K562 (cell line): Measurements from ENCODE around the gene TCAP. TPM values are rescaled to one million over a fixed set of nuclear protein-coding genes. Genes with fewer than 3 reads are reported as not detected.
A peak's percentile ranks its signal among the peaks of the same experiment; 100 is the strongest.

Experiments
- ADNP ChIP-seq: fragments of 200-800 bp; sonication (Bioruptor generic); IDR thresholded peaks from 2 replicates; pipeline ENCODE4 v1.6.1; 2016; ENCODE audit warnings: missing genetic modification characterization, missing compliant biosample characterization
- CREM ChIP-seq: IDR thresholded peaks from 2 replicates; pipeline ENCODE4 v1.6.1; 2014; ENCODE audit warnings: antibody characterized with exemption, low read depth
- DEAF1 ChIP-seq: fragments of 450-650 bp; formaldehyde crosslinking; IDR thresholded peaks from 2 replicates; pipeline ENCODE4 v1.4.0; 2020; ENCODE audit warnings: mild to moderate bottlenecking, moderate library complexity
- FOSL1 ChIP-seq: fragments of 200-800 bp; sonication (Bioruptor generic); conservative IDR thresholded peaks from 2 replicates; pipeline ENCODE4 v1.6.1; 2016; ENCODE audit warnings: missing genetic modification characterization, missing compliant biosample characterization
- FOXJ3 ChIP-seq: sonication (generic); formaldehyde crosslinking; IDR thresholded peaks from 2 replicates; pipeline ENCODE4 v1.4.0; 2020; ENCODE audit warnings: mild to moderate bottlenecking, missing genetic modification reagents
- GTF2E2 ChIP-seq: fragments of 200-800 bp; sonication (Bioruptor generic); IDR thresholded peaks from 2 replicates; pipeline ENCODE4 v1.6.1; 2016; ENCODE audit warnings: missing genetic modification characterization, missing compliant biosample characterization
- SUPT5H ChIP-seq: fragments of 450-650 bp; IDR thresholded peaks from 2 replicates; pipeline ENCODE4 v1.6.1; 2016
- TOE1 ChIP-seq, 2 experiments: fragments of 450-650 bp in 1 of 2; sonication (generic) in 1 of 2; formaldehyde crosslinking in 1 of 2; IDR thresholded peaks; 2 replicates each; pipeline versions ENCODE4 v1.7.1 to v1.8.0; 2016 to 2022; ENCODE audit warnings: borderline replicate concordance in 2 of 2, mild to moderate bottlenecking in 2 of 2, antibody characterized with exemption in 1 of 2, inconsistent platforms in 1 of 2, low read depth in 1 of 2, missing genetic modification reagents in 1 of 2, moderate library complexity in 1 of 2
- TSC22D4 ChIP-seq: fragments of 450-650 bp; IDR thresholded peaks from 2 replicates; pipeline ENCODE4 v1.6.1; 2016; ENCODE audit warnings: missing genetic modification characterization, missing biosample characterization, control low read depth
- ZNF347 ChIP-seq: fragments of 450-650 bp; formaldehyde crosslinking; IDR thresholded peaks from 2 replicates; pipeline ENCODE4 v1.4.0; 2020; ENCODE audit warnings: low read depth, mild to moderate bottlenecking, moderate library complexity
- polyA plus RNA-seq, 8 experiments: library from polyadenylated mRNA; depleted of rRNA in 4 of 8; stranded (reverse) in 5 of 8; unstranded in 3 of 8; fragments of >200 nt; fragmentation: Nextera tagmentation in 2 of 8; fragmentation: Illumina TruSeq in 1 of 8; extraction: Ambion mirVana in 2 of 8; extraction: Trizol in 1 of 8; gene quantifications; 2 replicates each; pipeline versions ENCODE4 v1.2.1 to v1.2.3, GENCODE V29; 2011 to 2014; ENCODE audit warnings: inconsistent platforms in 1 of 8, missing spikeins in 1 of 8
- total RNA-seq, 7 experiments: library from RNA; depleted of rRNA in 6 of 7; stranded (reverse); fragments of >200 nt in 6 of 7; fragmentation: Illumina TruSeq in 2 of 7; extraction: Trizol in 2 of 7; gene quantifications; 2 replicates each; pipeline versions ENCODE4 v1.2.1 to v1.2.3, GENCODE V29; 2011 to 2021; ENCODE audit warnings: low replicate concordance in 1 of 7
- TF ChIP-seq, protein P1 (sequence below): fragments of 200-800 bp; sonication (Bioruptor generic); IDR thresholded peaks from 2 replicates; pipeline ENCODE4 v1.6.1; 2016; ENCODE audit warnings: missing genetic modification characterization, missing compliant biosample characterization
- TF ChIP-seq, protein P2 (sequence below): IDR thresholded peaks from 3 replicates; pipeline ENCODE4 v1.6.1; 2011; ENCODE audit warnings: borderline replicate concordance, mild to moderate bottlenecking, moderate library complexity; ENCODE audit not compliant: insufficient read length; ENCODE audit errors: extremely low read depth
- TF ChIP-seq, protein P3 (sequence below): fragments of 250-450 bp; sonication (Bioruptor Pico); IDR thresholded peaks from 2 replicates; pipeline ENCODE4 v1.5.0; 2022; ENCODE audit warnings: mild to moderate bottlenecking

The TCAP gene
- total and polyA plus RNA-seq, 9 of the 15 experiments (the other 6 are each of a cell fraction or from before 2014, with no cell fraction given), result 0.33 to 1.4 (median 0.82) TPM; not detected in 2

DNA sequence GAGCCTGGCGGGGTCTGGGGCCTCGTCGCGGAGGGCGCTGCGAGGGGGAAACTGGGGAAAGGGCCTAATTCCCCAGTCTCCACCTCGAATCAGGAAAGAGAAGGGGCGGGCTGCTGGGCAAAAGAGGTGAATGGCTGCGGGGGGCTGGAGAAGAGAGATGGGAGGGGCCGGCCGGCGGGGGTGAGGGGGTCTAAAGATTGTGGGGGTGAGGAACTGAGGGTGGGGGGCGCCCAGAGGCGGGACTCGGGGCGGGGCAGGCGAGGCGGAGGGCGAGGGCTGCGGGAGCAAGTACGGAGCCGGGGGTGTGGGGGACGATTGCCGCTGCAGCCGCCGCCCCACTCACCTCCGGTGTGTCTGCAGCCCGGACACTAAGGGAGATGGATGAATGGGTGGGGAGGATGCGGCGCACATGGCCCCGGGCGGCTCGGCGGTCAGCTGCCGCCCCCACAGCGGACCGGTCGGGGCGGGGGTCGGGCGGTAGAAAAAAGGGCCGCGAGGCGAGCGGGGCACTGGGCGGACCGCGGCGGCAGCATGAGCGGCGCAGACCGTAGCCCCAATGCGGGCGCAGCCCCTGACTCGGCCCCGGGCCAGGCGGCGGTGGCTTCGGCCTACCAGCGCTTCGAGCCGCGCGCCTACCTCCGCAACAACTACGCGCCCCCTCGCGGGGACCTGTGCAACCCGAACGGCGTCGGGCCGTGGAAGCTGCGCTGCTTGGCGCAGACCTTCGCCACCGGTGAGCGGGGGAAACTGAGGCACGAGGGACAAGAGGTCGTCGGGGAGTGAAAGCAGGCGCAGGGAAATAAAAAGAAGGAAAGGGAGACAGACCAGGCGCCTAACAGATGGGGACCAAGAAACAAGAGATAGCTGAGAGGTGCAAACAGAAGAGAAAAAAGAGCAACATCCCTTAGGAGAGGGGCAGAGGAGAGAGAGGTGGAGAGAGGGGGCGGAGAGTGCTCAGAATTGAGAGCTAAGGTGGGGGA is 3.1 kb downstream of the TCAP start, which contains the start of gene PNMT (continued):
- TF ChIP-seq, protein P1, sequence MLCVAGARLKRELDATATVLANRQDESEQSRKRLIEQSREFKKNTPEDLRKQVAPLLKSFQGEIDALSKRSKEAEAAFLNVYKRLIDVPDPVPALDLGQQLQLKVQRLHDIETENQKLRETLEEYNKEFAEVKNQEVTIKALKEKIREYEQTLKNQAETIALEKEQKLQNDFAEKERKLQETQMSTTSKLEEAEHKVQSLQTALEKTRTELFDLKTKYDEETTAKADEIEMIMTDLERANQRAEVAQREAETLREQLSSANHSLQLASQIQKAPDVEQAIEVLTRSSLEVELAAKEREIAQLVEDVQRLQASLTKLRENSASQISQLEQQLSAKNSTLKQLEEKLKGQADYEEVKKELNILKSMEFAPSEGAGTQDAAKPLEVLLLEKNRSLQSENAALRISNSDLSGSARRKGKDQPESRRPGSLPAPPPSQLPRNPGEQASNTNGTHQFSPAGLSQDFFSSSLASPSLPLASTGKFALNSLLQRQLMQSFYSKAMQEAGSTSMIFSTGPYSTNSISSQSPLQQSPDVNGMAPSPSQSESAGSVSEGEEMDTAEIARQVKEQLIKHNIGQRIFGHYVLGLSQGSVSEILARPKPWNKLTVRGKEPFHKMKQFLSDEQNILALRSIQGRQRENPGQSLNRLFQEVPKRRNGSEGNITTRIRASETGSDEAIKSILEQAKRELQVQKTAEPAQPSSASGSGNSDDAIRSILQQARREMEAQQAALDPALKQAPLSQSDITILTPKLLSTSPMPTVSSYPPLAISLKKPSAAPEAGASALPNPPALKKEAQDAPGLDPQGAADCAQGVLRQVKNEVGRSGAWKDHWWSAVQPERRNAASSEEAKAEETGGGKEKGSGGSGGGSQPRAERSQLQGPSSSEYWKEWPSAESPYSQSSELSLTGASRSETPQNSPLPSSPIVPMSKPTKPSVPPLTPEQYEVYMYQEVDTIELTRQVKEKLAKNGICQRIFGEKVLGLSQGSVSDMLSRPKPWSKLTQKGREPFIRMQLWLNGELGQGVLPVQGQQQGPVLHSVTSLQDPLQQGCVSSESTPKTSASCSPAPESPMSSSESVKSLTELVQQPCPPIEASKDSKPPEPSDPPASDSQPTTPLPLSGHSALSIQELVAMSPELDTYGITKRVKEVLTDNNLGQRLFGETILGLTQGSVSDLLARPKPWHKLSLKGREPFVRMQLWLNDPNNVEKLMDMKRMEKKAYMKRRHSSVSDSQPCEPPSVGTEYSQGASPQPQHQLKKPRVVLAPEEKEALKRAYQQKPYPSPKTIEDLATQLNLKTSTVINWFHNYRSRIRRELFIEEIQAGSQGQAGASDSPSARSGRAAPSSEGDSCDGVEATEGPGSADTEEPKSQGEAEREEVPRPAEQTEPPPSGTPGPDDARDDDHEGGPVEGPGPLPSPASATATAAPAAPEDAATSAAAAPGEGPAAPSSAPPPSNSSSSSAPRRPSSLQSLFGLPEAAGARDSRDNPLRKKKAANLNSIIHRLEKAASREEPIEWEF, result no peak
- TF ChIP-seq ADNP (tag) (no peak), TSC22D4 (tag) (no peak), CREM (peak; percentile 80; the same call in 1 of the 2 replicates), TOE1 (IDR thresholded peaks at IDR 0.05; ENCODE audit: borderline replicate concordance) (no peak), TOE1 (CRISPR knock-in tag; IDR thresholded peaks at IDR 0.05; ENCODE audit: borderline replicate concordance, low read depth) (no peak), ZNF347 (CRISPR knock-in tag) (no peak), GTF2E2 (no peak), FOXJ3 (no peak), FOSL1 (tag) (no peak), SUPT5H (no peak; the same call in 1 of the 2 replicates), DEAF1 (0 out of 2 replicates have a peak, but pooled peaks have one; percentile 6)
- TF ChIP-seq, protein P2, sequence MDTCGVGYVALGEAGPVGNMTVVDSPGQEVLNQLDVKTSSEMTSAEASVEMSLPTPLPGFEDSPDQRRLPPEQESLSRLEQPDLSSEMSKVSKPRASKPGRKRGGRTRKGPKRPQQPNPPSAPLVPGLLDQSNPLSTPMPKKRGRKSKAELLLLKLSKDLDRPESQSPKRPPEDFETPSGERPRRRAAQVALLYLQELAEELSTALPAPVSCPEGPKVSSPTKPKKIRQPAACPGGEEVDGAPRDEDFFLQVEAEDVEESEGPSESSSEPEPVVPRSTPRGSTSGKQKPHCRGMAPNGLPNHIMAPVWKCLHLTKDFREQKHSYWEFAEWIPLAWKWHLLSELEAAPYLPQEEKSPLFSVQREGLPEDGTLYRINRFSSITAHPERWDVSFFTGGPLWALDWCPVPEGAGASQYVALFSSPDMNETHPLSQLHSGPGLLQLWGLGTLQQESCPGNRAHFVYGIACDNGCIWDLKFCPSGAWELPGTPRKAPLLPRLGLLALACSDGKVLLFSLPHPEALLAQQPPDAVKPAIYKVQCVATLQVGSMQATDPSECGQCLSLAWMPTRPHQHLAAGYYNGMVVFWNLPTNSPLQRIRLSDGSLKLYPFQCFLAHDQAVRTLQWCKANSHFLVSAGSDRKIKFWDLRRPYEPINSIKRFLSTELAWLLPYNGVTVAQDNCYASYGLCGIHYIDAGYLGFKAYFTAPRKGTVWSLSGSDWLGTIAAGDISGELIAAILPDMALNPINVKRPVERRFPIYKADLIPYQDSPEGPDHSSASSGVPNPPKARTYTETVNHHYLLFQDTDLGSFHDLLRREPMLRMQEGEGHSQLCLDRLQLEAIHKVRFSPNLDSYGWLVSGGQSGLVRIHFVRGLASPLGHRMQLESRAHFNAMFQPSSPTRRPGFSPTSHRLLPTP, result no peak
- TF ChIP-seq, protein P3, sequence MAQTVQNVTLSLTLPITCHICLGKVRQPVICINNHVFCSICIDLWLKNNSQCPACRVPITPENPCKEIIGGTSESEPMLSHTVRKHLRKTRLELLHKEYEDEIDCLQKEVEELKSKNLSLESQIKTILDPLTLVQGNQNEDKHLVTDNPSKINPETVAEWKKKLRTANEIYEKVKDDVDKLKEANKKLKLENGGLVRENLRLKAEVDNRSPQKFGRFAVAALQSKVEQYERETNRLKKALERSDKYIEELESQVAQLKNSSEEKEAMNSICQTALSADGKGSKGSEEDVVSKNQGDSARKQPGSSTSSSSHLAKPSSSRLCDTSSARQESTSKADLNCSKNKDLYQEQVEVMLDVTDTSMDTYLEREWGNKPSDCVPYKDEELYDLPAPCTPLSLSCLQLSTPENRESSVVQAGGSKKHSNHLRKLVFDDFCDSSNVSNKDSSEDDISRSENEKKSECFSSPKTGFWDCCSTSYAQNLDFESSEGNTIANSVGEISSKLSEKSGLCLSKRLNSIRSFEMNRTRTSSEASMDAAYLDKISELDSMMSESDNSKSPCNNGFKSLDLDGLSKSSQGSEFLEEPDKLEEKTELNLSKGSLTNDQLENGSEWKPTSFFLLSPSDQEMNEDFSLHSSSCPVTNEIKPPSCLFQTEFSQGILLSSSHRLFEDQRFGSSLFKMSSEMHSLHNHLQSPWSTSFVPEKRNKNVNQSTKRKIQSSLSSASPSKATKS, result no peak
